H1 (cell line): ENCODE measurements around the gene APOC1. TPM values are rescaled to one million over a fixed set of nuclear protein-coding genes. Genes with fewer than 3 reads are reported as not detected.

Source experiments
- CTCF ChIA-PET: fragments of 300-600 bp; sonication (Branson Sonifier 250); formaldehyde crosslinking; loops from one replicate; lab custom pipeline; 2021; ENCODE audit not compliant: partially characterized antibody; lab: Charles Lee
- POLR2A ChIA-PET: fragments of 300-600 bp; sonication (Branson Sonifier 250); formaldehyde crosslinking; loops from one replicate; lab custom pipeline; 2021; ENCODE audit warnings: inconsistent platforms; ENCODE audit not compliant: partially characterized antibody; lab: Charles Lee
- DNase-seq, 2 experiments: peaks; one replicate each; pipeline versions ENCODE4 v3.0.0 to v3.0.0-alpha.2; 2010 to 2022; ENCODE audit warnings: low spot score in 2 of 2, low read depth in 1 of 2, mixed read lengths in 1 of 2
- FAIRE-seq: peaks from 2 replicates; lab custom pipeline; 2011; peaks lifted over from hg19 to GRCh38; lab: Jason Lieb, UNC
- H2AFZ ChIP-seq: 2 replicates; pipeline ENCODE4 v1.8.1; 2012; ENCODE audit warnings: low read length, inconsistent platforms
- H2AK5ac ChIP-seq: 2 replicates; pipeline ENCODE4 v1.6.1; 2013; ENCODE audit warnings: low read depth, low read length
- H2BK120ac ChIP-seq: replicated peaks from 2 replicates; pipeline ENCODE3; 2013; ENCODE audit warnings: low read depth, low read length, inconsistent platforms
- H2BK12ac ChIP-seq: 2 replicates; pipeline ENCODE4 v1.6.1; 2013; ENCODE audit warnings: low read depth, low read length
- H2BK15ac ChIP-seq: 2 replicates; pipeline ENCODE4 v1.6.1; 2013; ENCODE audit warnings: low read length
- H2BK20ac ChIP-seq: 2 replicates; pipeline ENCODE4 v1.6.1; 2013; ENCODE audit warnings: low read length
- H2BK5ac ChIP-seq: 2 replicates; pipeline ENCODE4 v1.6.1; 2013; ENCODE audit warnings: low read depth, low read length
- H3K14ac ChIP-seq: 2 replicates; pipeline ENCODE4 v1.6.1; 2013; ENCODE audit warnings: inconsistent platforms; ENCODE audit not compliant: insufficient read length
- H3K18ac ChIP-seq: 2 replicates; pipeline ENCODE4 v1.6.1; 2013; ENCODE audit warnings: low read length; ENCODE audit errors: extremely low read depth
- H3K23ac ChIP-seq: 2 replicates; pipeline ENCODE4 v1.6.1; 2013; ENCODE audit warnings: inconsistent platforms; ENCODE audit not compliant: insufficient read length
- H3K23me2 ChIP-seq: 2 replicates; pipeline ENCODE4 v1.6.1; 2013; ENCODE audit warnings: low read depth, low read length
- H3K27ac ChIP-seq: 2 replicates; pipeline ENCODE4 v1.6.1; 2011; ENCODE audit warnings: low read depth, low read length, inconsistent platforms
- H3K27me3 ChIP-seq, 4 experiments: replicated peaks in 1 of 4; 1 replicate in 1 of 4; 2 replicates in 3 of 4; pipeline versions ENCODE4 v1.6.1 to v1.8.1; 2011 to 2013; ENCODE audit warnings: low read length in 3 of 4, mild to moderate bottlenecking in 3 of 4, inconsistent platforms in 2 of 4, mixed read lengths in 2 of 4, moderate library complexity in 1 of 4; ENCODE audit not compliant: control insufficient read depth in 3 of 4, insufficient read depth in 3 of 4; ENCODE audit errors: extremely low read depth in 1 of 4
- H3K36me3 ChIP-seq, 4 experiments: 2 replicates each; pipeline versions ENCODE4 v1.6.1 to v1.8.1; 2011 to 2013; ENCODE audit warnings: mild to moderate bottlenecking in 4 of 4, low read length in 3 of 4, moderate library complexity in 2 of 4, control low read depth in 1 of 4, inconsistent platforms in 1 of 4; ENCODE audit not compliant: insufficient read depth in 4 of 4, control insufficient read depth in 2 of 4
- H3K4ac ChIP-seq: replicated peaks from 2 replicates; pipeline ENCODE3; 2013; ENCODE audit warnings: low read length, low read depth, mixed read lengths, inconsistent platforms; ENCODE audit not compliant: insufficient read length
- H3K4me1 ChIP-seq, 4 experiments: replicated peaks in 1 of 4; 1 replicate in 1 of 4; 2 replicates in 3 of 4; pipeline versions ENCODE4 v1.6.1 to v1.8.1; 2011 to 2013; ENCODE audit warnings: low read length in 3 of 4, inconsistent platforms in 2 of 4, mixed read lengths in 1 of 4; ENCODE audit not compliant: insufficient read depth in 4 of 4, control insufficient read depth in 3 of 4
- H3K4me2 ChIP-seq, 2 experiments: 2 replicates each; pipeline versions ENCODE4 v1.6.1 to v1.8.1; 2011 to 2013; ENCODE audit warnings: low read depth in 2 of 2, low read length in 2 of 2, control low read depth in 1 of 2, inconsistent platforms in 1 of 2, mild to moderate bottlenecking in 1 of 2; ENCODE audit not compliant: insufficient read depth in 1 of 2
- H3K4me3 ChIP-seq, 4 experiments: fragments of 200-600, 300-600 bp in 1 of 4; sonication (generic), shearing (Covaris generic), sonication (Bioruptor Twin) in 1 of 4; 2 replicates each; pipeline versions ENCODE4 v1.5.1 to v1.8.1; 2011 to 2016; ENCODE audit warnings: low read length in 4 of 4, low read depth in 3 of 4, control low read depth in 2 of 4, inconsistent platforms in 2 of 4, mild to moderate bottlenecking in 2 of 4, mixed read lengths in 1 of 4, moderate library complexity in 1 of 4; ENCODE audit not compliant: insufficient read depth in 2 of 4; ENCODE audit errors: extremely low read depth in 1 of 4
- H3K56ac ChIP-seq: replicated peaks from 2 replicates; pipeline ENCODE3; 2013; ENCODE audit warnings: low read depth, mild to moderate bottlenecking, mixed read lengths, low read length, inconsistent platforms; ENCODE audit not compliant: insufficient read length
- H3K79me1 ChIP-seq: 2 replicates; pipeline ENCODE4 v1.6.1; 2013; ENCODE audit warnings: low read depth, low read length, control low read depth
- H3K79me2 ChIP-seq, 2 experiments: 2 replicates each; pipeline versions ENCODE4 v1.6.1 to v1.8.1; 2012 to 2013; ENCODE audit warnings: low read length in 2 of 2, mild to moderate bottlenecking in 2 of 2, inconsistent platforms in 1 of 2; ENCODE audit not compliant: insufficient read depth in 2 of 2, control insufficient read depth in 1 of 2
- H3K9ac ChIP-seq, 4 experiments: replicated peaks in 1 of 4; 1 replicate in 1 of 4; 2 replicates in 3 of 4; pipeline versions ENCODE4 v1.6.1 to v1.8.1; 2011 to 2013; ENCODE audit warnings: low read depth in 3 of 4, low read length in 3 of 4, control low read depth in 2 of 4, mild to moderate bottlenecking in 2 of 4, moderate library complexity in 2 of 4, inconsistent platforms in 1 of 4; ENCODE audit errors: extremely low read depth in 1 of 4
- H3K9me3 ChIP-seq, 2 experiments: 2 replicates each; pipeline versions ENCODE4 v1.6.1 to v1.8.1; 2012 to 2013; ENCODE audit warnings: mild to moderate bottlenecking in 2 of 2, moderate library complexity in 2 of 2, control low read depth in 1 of 2, inconsistent platforms in 1 of 2, low read depth in 1 of 2, low read length in 1 of 2, mixed read lengths in 1 of 2; ENCODE audit not compliant: insufficient read depth in 2 of 2
- H4K20me1 ChIP-seq, 2 experiments: replicated peaks in 1 of 2; 2 replicates each; pipeline versions ENCODE3 to v1.8.1; 2011 to 2013; ENCODE audit warnings: inconsistent platforms in 2 of 2, low read length in 2 of 2, mild to moderate bottlenecking in 1 of 2; ENCODE audit not compliant: insufficient read depth in 2 of 2, control insufficient read depth in 1 of 2
- H4K5ac ChIP-seq: 2 replicates; pipeline ENCODE4 v1.6.1; 2013; ENCODE audit warnings: low read length, low read depth, mixed read lengths, inconsistent platforms; ENCODE audit not compliant: insufficient read length
- H4K8ac ChIP-seq: 2 replicates; pipeline ENCODE4 v1.8.0; 2013; ENCODE audit warnings: mild to moderate bottlenecking, moderate library complexity, low read length, inconsistent platforms; ENCODE audit not compliant: insufficient read depth; ENCODE audit errors: extremely low read depth
- H4K91ac ChIP-seq: replicated peaks from 2 replicates; pipeline ENCODE3; 2013; ENCODE audit warnings: low read length, mixed read lengths, inconsistent platforms; ENCODE audit not compliant: insufficient read length
- BCL11A ChIP-seq, 2 experiments: IDR thresholded peaks; one replicate each; pipeline ENCODE4 v1.6.1; 2011; ENCODE audit warnings: low read depth in 2 of 2, low read length in 2 of 2, mild to moderate bottlenecking in 2 of 2
- KDM5A ChIP-seq: fragments of 200-600 bp; IDR thresholded peaks from 2 replicates; pipeline ENCODE4 v1.7.1; 2012; ENCODE audit warnings: mild to moderate bottlenecking, low read length, inconsistent platforms, mixed read lengths
- TAF7 ChIP-seq: optimal IDR thresholded peaks from 2 replicates; pipeline ENCODE3; 2011; ENCODE audit warnings: low read depth, mild to moderate bottlenecking, inconsistent platforms, low read length, moderate library complexity, borderline replicate concordance
- WGBS, 2 experiments: shearing (Covaris generic) in 1 of 2; methylation state at CpG; one replicate each; pipeline versions ENCODE4 v1.1.6 to v1.1.7; 2013 to 2015; ENCODE audit warnings: low lambda C conversion rate in 2 of 2, mixed read lengths in 2 of 2, inconsistent platforms in 1 of 2, low coverage in 1 of 2, missing lambda C conversion rate in 1 of 2; ENCODE audit not compliant: insufficient replicate concordance in 2 of 2, insufficient coverage in 1 of 2, insufficient read length in 1 of 2; ENCODE audit errors: extremely low coverage in 1 of 2, missing lambda C conversion rate in 1 of 2; 5-methylcytosine and 5-hydroxymethylcytosine counted together
- polyA plus RNA-seq, 7 experiments: library from polyadenylated mRNA; depleted of rRNA in 3 of 7; stranded (reverse) in 5 of 7; unstranded in 2 of 7; fragments of >200 nt in 5 of 7; fragments of 200-250 nt in 2 of 7; gene quantifications; 1 replicate in 5 of 7; 2 replicates in 1 of 7; 4 replicates in 1 of 7; pipeline versions ENCODE4 v1.2.1 to v1.2.3, GENCODE V29; 2011 to 2013; ENCODE audit warnings: missing spikeins in 2 of 7, mixed read lengths in 2 of 7
- total RNA-seq: library from RNA; stranded (reverse); fragmentation: NEBNext Ultra II Directional; extraction: Animal tissue kit (Norgen Biotek cat#: 25700); gene quantifications from 2 replicates; pipeline ENCODE4 v1.2.1, GENCODE V29; 2021

APOC1 gene
- total and polyA plus RNA-seq, 2 of the 8 experiments (the other 6 are each of a cell fraction or from before 2014, with no cell fraction given): 55.8 to 78.2 TPM

GRCh38 chr19:44968118-44968517 is 53.7 kb downstream of the APOC1 start:
- Histone ChIP-seq H3K79me2 (no peaks in the 10 kb centered on the region; a peak in 1 of 4 replicates), H3K9ac (no peak overlapping the region), H3K4ac (no peak overlapping the region), H4K8ac (no peak overlapping the region), H3K14ac (no peak overlapping the region), H3K23me2 (no peaks in the 10 kb centered on the region), H3K79me1 (no peaks in the 10 kb centered on the region), H3K36me3 (peaks cover 0 to 13% (median 4%) of the 10 kb centered on the region in 4 experiments; a peak in 5 of 8 replicates), H4K91ac (no peak overlapping the region), H3K27ac (no peak overlapping the region), H2BK15ac (no peak overlapping the region), H3K56ac (no peak overlapping the region), H2BK5ac (no peak overlapping the region), H3K18ac (no peak overlapping the region), H2AFZ (no peak overlapping the region), H3K23ac (no peak overlapping the region), H3K4me2 (no peak overlapping the region), H4K20me1 (peaks cover 4% of the 10 kb centered on the region in 2 experiments), H3K9me3 (no peaks in the 10 kb centered on the region), H2BK120ac (no peak overlapping the region), H4K5ac (no peak overlapping the region), H2BK12ac (no peak overlapping the region)
- no peak for FAIRE-seq
- CTCF ChIA-PET: interaction anchor here (0.5 to 1.4 kb wide), 2 partner anchors 9 to 35 kb away, joined by 3 to 5 read pairs; no protein-coding TSS in a partner anchor
- POLR2A ChIA-PET: interaction anchor here (1.3 kb wide), 1 partner anchor 35 kb away, joined by 3 read pairs; no protein-coding TSS in a partner anchor
- DNase-seq: no peak
- WGBS, 2 experiments: 94% methylated on average over 5 of the region's 5 CpGs; no CpG with 5 or more reads in 1 of the 2 experiments
- TF ChIP-seq KDM5A: no peak
- no peak for TF ChIP-seq BCL11A (IDR thresholded peaks at IDR 0.05; ENCODE audit: low read depth in 2 of 2, low read length in 2 of 2)
- TF ChIP-seq TAF7: no peak
- TF ChIP-seq, all 59 proteins: peak for 0
- H3K27me3 ChIP-seq: no peaks in the 10 kb centered on the region
- no peak overlapping the region for H3K4me3 ChIP-seq
- no peak overlapping the region for H2BK20ac ChIP-seq
- no peaks in the 10 kb centered on the region for H3K4me1 ChIP-seq
- no peak overlapping the region for H2AK5ac ChIP-seq
